Ishikawa (cell line): Measurements from ENCODE around the gene PIBF1.

Experiments
- CEBPB ChIP-seq: IDR thresholded peaks from 2 replicates; pipeline ENCODE4 v1.6.1; 2012
- CREB1 ChIP-seq: IDR thresholded peaks from 2 replicates; pipeline ENCODE4 v1.6.1; 2012; ENCODE audit warnings: low read depth
- EGR1 ChIP-seq: IDR thresholded peaks from 2 replicates; pipeline ENCODE4 v1.6.1; 2012
- EP300 ChIP-seq: IDR thresholded peaks from 2 replicates; pipeline ENCODE4 v1.6.1; 2012; ENCODE audit warnings: borderline replicate concordance
- FOXM1 ChIP-seq: IDR thresholded peaks from 2 replicates; pipeline ENCODE4 v1.6.1; 2012; ENCODE audit warnings: low read depth, borderline replicate concordance
- MAX ChIP-seq: IDR thresholded peaks from 2 replicates; pipeline ENCODE4 v1.6.1; 2012
- NFIC ChIP-seq: IDR thresholded peaks from 2 replicates; pipeline ENCODE4 v1.6.1; 2012
- RAD21 ChIP-seq: IDR thresholded peaks from 2 replicates; pipeline ENCODE4 v1.6.1; 2012; ENCODE audit warnings: low read depth
- REST ChIP-seq: IDR thresholded peaks from 2 replicates; pipeline ENCODE4 v1.6.1; 2012; ENCODE audit warnings: low read depth, mild to moderate bottlenecking
- TAF1 ChIP-seq: IDR thresholded peaks from 2 replicates; pipeline ENCODE4 v1.6.1; 2012; ENCODE audit warnings: low read depth, mild to moderate bottlenecking
- TCF12 ChIP-seq: IDR thresholded peaks from 2 replicates; pipeline ENCODE4 v1.6.1; 2012; ENCODE audit warnings: low read depth
- TEAD4 ChIP-seq: IDR thresholded peaks from 2 replicates; pipeline ENCODE4 v1.6.1; 2012
- USF1 ChIP-seq: IDR thresholded peaks from 2 replicates; pipeline ENCODE4 v1.6.1; 2012
- YY1 ChIP-seq: IDR thresholded peaks from 2 replicates; pipeline ENCODE4 v1.6.1; 2012; ENCODE audit warnings: low read depth
- ZBTB7A ChIP-seq: IDR thresholded peaks from 2 replicates; pipeline ENCODE4 v1.6.1; 2012; ENCODE audit warnings: low read depth

PIBF1 gene

GRCh38 chr13:72920097-72920496 is 138.2 kb downstream of the PIBF1 start:
- no peak for TF ChIP-seq USF1
- no peak for TF ChIP-seq RAD21
- TF ChIP-seq TEAD4 = no peak
- no peak for TF ChIP-seq TAF1
- no peak for TF ChIP-seq REST

GRCh38 chr13:72931311-72931710 is 149.4 kb downstream of the PIBF1 start:
- no peak for TF ChIP-seq FOXM1
- no peak for TF ChIP-seq CEBPB
- TF ChIP-seq NFIC = no peak
- TF ChIP-seq USF1 = no peak
- no peak for TF ChIP-seq TCF12
- no peak for TF ChIP-seq TAF1
- TF ChIP-seq MAX = no peak
- no peak for TF ChIP-seq CREB1
- no peak for TF ChIP-seq REST
- TF ChIP-seq TEAD4 = no peak
- no peak for TF ChIP-seq EP300
- no peak for TF ChIP-seq EGR1
- no peak for TF ChIP-seq YY1
- no peak for TF ChIP-seq ZBTB7A
- no peak for TF ChIP-seq RAD21

GRCh38 chr13:72932250-72932649 is 150.3 kb downstream of the PIBF1 start:
- no peak for TF ChIP-seq FOXM1
- no peak for TF ChIP-seq TAF1
- no peak for TF ChIP-seq TCF12

- TF ChIP-seq TAF1 (no peak), RAD21 (peak; percentile 53)
Observed at GRCh38 chr13:72952529-72953141, 170.7 kb downstream of the PIBF1 start.

- TF ChIP-seq TAF1 (no peak), NFIC (peak; percentile 56)
Observed at GRCh38 chr13:72953391-72953965, 171.5 kb downstream of the PIBF1 start.

- TF ChIP-seq ZBTB7A (no peak), FOXM1 (no peak), EGR1 (no peak), NFIC (no peak), REST (no peak), TCF12 (no peak), USF1 (no peak), TEAD4 (no peak), CREB1 (no peak), TAF1 (no peak), RAD21 (no peak), MAX (no peak), EP300 (no peak), YY1 (no peak), CEBPB (no peak)
Observed at GRCh38 chr13:72959643-72960042, 177.7 kb downstream of the PIBF1 start.
